ENCODE results near the gene LRRC2.
A peak's percentile ranks its signal among the peaks of the same experiment; 100 is the strongest.
"Not testable (repeated sequence)": the region's sequence is repeated elsewhere in the genome, so short reads cannot be mapped to it uniquely, and the experiment has no call there.

The LRRC2 gene

GRCh38 chr3:46495901-46496456 lies 70.1 kb downstream of the LRRC2 start:
- no peak for DNase-seq

GRCh38 chr3:46494491-46494890 lies 71.6 kb downstream of the LRRC2 start:
- not testable (repeated sequence) for DNase-seq

DNA sequence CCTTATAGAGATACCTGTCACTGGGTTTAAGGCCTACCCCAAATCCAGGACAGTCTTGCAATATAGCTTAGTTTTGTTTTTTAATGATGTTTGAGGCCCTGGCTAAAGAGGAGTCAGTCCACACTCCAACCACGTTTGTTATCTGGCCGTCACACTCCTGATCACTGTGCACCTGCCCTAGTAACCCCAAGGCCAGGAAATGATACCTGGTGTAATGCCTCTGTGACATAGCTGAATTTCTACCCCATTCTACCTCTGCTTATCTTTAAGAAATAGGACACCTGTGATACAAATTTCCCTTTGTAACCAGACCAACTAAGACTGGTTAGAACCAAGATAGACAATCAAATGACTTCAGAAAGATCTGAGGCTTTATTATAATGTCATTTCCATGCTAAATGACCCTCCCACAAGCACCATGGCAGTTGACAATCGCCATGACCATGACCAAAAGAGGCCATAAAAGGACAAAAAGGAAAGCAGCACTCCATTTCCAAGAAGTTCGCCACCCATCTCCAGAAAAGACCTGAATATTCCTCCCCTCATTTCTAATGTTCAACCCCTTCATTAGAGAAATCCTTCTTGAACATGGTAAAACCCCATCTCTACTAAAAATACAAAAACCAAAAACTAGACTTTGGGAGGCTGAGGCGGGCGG lies 73.1 kb downstream of the LRRC2 start:
- no peak for DNase-seq

DNA sequence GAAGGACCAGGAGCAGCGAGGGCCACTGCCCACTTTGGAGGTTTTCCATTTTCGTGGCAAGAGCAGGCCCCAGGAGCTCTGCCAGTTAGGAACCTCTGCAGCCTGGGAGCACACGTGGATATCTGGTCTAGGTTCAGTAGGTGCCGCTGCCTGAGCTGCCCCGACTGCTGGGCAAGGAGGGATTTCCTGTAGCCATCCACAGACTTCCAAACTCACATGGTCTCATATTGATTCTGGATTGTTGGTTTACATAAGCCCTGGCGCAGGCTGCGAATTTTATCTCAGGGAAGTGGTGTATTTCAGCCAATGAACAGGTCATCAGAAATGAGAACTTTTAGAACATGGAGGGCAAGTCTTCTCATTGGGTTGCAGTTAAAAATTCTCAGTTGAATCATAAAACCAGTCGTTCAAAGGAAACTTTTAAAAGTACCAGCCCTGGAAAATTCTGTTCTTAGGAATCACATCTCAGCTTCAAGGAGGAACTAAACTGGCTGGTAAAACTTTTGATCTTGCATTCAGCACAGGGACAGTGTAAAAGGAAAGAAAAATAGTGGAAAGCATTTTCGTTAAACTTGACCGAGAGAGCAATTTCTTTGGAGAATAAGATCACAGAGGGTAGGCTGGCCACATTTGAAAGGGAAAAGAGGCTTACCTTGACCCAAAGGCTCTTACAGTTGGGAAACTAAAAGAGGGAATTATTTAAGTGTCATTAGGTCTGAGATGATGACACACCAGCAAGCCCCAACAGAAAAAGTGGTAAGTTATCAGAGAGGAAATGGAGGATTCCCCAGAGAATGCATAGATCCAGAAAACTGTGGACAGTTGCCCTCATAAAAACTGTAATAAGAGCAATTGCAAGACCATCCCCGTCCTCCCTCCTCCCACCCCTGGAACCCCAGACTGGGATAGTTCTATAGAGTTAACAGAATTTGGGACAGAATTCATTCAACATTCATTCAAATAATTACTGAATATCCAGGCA lies 74.7 kb downstream of the LRRC2 start:
- DNase-seq: no peak

GRCh38 chr3:46490338-46491084 lies 75.6 kb downstream of the LRRC2 start:
- DNase-seq: no peak

DNA sequence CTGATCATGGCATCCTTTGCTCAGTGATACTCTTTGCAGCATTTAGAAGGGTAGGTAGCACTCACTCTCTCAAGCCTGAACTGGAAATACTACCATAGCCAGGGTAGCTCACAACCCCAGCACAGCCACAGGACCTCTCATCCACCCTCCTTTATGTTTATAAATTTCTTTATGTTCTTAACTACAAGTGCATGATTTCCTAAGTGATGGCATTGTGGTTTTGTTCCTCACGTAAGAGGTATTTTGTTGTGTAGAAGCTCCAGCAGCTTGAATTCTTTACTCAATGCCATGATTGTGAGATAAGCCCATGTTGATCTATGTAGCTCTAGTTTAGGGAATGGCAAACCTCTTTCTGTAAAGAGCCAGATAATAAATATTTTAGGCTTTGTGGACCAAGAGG lies 76.2 kb downstream of the LRRC2 start:
- no peak for DNase-seq

DNA sequence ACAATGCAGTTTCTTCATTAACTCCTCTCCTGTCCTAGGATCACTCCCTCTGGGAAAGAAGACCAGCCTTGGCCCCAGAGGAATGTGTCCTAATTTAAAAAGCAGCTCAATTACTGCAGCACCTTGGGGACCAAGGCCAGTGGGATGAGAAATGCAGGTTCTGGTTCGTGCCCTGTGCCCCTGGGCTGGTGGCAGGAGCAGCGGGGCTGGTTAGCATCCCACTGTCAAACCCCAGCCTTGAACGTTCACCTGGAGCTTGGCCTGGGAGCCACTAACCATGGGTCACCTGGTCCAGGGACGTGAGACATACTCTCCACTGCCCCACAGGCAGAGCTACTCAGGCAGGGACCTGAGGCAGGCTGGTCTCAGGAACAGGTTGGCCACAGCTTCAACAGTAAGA lies 76.7 kb downstream of the LRRC2 start:
- no peak for DNase-seq

- DNase-seq: peak; percentile 95
Measured at GRCh38 chr3:46488735-46489361, 77.3 kb downstream of the LRRC2 start.

DNA sequence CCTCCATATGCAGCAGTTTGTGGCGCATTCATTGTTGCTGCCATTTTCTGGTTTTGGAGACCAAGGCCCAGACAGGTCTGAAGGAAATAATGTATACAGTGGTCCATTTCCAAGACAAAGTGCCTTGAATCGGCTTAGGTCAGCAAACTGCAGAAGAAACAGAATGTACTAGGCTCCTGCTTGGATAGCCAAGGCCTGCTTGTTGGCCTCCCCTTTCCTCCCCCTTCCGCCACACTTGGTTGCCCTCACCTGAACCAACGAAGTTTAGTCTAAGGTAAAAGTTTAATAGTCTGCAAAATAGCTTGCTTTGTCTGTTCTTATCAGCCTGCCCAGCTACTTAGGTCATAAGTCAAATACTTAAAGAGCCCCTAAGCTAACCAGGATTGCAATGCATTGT lies 80.3 kb downstream of the LRRC2 start:
- no peak for DNase-seq

- no peak for DNase-seq
Measured at GRCh38 chr3:46484911-46485778, 81.0 kb downstream of the LRRC2 start.

DNA sequence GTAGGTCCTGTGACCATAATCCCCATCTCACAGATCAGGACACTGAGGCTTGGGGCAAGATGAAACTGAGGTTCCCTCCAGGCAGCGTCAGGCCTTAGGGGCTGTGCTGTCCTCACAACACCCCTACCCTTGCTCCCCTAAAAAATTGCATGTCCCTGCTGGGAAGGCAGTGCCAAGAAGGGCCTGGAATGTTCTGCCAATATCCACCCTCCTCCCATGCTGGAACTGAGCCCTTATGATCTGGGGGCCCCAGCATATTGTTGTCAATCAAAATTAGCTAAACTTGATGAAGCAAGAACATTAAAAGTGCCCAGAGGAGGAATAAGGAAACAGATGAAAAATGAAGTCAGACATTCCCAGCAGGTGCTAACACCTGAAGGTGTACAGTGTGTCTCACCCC lies 81.7 kb downstream of the LRRC2 start:
- no peak for DNase-seq

GRCh38 chr3:46483825-46484224 lies 82.3 kb downstream of the LRRC2 start:
- DNase-seq: no peak

DNA sequence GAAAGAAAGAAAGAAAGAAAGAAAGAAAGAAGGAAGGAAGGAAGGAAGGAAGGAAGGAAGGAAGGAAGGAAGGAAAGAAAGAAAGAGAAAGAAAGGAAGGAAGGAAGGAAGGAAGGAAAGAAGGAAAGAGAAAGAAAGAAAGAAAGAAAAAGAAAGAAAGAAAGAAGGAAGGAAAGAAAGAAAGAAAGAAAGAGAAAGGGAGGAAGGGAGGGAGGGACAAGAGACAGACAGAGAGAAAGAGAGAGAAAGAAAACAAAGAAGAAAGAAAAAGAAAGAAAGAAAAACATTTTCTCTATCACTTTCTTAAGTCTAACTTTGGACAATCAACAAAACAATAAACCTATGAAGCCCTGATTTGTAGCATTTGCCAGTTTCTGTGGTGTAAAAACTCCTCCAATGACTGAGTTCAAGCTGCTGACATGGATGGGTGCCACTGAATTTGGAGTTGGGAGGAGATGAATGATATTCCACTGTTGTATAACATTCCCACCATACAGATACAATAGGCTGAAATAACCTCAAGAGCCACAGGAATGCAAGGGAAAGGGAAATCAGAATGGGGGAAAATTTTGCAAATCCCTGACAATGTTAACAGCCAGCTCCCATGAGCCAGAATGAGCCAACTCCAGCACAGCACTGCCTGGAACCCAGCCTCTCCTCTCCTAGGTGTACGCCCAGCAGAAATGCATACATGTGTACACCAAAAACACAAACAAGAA lies 83.3 kb downstream of the LRRC2 start:
- DNase-seq: no peak

- no peak for DNase-seq
Measured at GRCh38 chr3:46481636-46482035, 84.5 kb downstream of the LRRC2 start.

DNA sequence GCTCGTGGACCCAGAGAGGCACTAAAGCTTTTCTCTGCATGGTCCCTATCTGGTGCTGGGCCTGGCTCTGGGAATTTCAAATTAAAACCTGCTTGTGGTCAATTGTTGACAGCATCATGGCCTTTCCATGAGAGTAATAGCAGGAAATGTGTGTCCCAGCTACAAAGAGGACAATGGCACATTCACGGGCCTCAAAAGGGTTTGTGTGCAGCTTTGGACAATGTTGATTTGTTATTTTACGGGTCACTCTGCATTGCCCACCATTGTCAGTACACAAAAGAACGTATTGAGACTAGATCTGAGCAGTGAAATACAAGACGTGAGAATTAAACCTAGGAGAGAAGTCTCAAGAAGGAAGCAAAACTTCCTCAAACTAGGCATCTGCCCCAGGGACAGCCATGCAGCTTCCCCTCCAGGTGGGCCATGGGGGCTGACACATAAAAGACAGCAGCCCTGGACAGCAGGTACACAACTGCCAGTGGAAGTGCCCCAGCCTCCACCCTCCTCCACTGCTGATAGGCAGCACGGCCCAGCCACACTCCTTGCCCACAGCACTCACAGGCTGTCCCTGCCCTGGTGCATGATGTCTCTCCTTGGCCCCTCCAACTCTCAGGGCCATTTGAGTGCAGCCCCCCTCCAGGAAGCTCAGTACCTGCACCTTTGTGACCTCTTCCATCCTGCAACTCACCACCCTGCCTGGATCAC lies 85.5 kb downstream of the LRRC2 start:
- DNase-seq: no peak

GRCh38 chr3:46479696-46480095 lies 86.4 kb downstream of the LRRC2 start:
- DNase-seq: no peak

DNA sequence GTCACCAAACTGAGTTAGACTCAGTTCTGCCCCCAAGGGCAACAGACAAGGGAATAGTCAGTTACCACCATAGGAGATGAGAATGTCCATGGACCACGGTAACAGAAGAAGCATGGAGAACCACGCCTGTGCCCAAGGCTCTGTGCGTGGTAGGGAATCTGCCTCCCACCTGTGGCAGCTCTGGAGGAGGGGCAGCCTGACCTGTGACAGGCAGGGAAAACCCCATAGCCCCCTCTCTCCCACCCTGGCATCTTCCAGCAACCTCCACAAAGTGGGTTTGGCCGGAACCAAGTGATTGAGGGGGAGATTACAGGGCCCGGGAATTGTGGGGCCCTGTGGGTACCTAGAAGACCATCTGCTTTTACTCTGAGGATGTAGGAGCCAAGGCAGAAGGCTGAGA lies 87.1 kb downstream of the LRRC2 start:
- DNase-seq: no peak

DNA sequence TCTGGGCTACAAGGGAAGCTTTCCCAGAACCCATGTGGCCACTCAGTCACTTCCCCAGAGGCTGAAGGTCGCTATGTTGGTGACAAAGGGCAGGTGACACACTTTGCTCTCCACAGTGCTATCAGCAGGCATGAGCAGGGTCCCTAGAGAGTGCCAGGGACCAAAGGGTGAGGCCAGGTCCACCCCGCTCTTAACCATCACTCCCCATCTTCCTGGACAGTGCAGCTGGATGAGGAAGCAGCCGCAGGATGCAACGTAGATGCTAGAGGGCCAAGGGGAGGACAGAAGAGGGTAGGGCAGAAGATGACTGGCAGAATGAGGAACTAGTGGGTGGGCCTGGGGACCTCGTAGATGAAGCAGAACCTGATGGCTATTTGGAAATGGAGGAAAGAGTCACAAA lies 87.8 kb downstream of the LRRC2 start:
- no peak for DNase-seq

GRCh38 chr3:46477756-46478155 lies 88.3 kb downstream of the LRRC2 start:
- DNase-seq: no peak

- no peak for DNase-seq
Measured at GRCh38 chr3:46477145-46477544, 89.0 kb downstream of the LRRC2 start.
